Stimulated activated CD4-positive, alpha-beta T cell treated with anti-CD3 and anti-CD28 coated beads, Interleukin-1b, Interleukin-23, amount 100 ng/mL, for 48 hours (primary cell): ENCODE measurements around the gene GOLGA6L2.
"Not testable (repeated sequence)": the region's sequence is repeated elsewhere in the genome, so short reads cannot be mapped to it uniquely, and the experiment has no call there.

Experiments
- DNase-seq: peaks from one replicate; pipeline ENCODE4 v3.0.0-alpha.2; 2020

Gene GOLGA6L2

DNA sequence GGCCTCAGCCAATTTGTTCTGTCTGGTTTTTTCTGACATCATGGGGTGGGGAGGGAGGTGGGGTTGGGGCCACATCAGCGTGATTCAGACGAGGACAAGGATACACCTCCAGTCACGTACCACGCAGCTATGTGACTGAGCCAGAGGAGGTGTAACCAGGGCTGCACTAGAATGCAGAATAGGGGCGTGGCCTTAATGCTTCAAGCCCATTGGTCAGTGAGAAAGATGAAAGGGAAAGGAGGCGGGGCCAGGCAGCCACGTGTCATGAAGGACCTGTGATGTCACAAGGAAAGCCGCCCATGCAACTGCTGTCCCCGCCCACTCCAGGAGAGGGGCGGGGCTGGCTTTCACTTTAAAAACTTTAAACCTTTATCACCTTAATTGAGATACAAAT is at the start of gene GOLGA6L2:
Gene GOLGA6L2 (minus strand): TSS at position 137 of the 394 bp plus-strand sequence. CDS start 62 bp downstream, at position 75.
- DNase-seq: peak; percentile 30

DNA sequence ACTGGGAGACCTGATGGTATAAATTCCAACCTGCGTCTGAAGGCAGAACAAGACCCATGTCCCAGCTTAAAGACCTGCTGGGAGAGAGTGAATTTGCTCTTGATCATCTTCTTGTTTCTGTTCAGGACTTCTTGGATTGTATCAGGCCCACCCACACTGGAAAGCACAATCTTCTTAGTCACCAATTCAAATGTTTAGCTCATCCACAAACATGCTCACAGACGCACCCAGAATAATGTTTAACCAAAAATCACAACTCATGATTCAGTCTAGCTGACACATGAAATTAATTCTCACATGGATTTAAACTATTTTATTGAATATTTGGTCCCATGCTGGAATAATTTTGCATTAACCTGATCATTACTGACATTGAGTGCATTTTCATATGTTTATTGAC is 37.8 kb upstream of the GOLGA6L2 start:
- no peak for DNase-seq

DNA sequence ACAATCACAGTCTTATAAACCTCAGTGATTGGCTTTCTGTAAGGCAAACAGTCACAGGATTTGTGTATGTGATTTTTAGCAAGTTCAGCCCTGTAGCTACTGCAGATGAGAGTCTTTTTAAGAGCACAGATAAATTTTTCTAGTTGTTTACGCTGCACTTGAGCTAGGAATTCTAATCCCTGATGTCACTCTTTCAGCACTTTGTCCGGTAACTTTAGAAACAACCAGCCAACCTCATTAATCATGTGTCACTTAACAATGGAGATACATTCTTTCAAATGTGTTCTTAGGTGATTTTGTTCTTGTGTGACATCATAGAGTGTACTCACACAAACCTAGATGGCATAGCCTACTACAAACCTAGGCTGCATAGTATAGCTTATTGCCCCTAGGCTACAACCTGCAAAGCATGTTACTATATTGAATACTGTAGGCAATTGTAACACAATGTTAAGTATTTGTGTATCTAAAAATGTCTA is 36.8 kb upstream of the GOLGA6L2 start:
- no peak for DNase-seq

GRCh38 chr15:23482764-23483489 is 35.9 kb upstream of the GOLGA6L2 start:
- no peak for DNase-seq

GRCh38 chr15:23482228-23482627 is 35.2 kb upstream of the GOLGA6L2 start:
- DNase-seq: no peak

DNA sequence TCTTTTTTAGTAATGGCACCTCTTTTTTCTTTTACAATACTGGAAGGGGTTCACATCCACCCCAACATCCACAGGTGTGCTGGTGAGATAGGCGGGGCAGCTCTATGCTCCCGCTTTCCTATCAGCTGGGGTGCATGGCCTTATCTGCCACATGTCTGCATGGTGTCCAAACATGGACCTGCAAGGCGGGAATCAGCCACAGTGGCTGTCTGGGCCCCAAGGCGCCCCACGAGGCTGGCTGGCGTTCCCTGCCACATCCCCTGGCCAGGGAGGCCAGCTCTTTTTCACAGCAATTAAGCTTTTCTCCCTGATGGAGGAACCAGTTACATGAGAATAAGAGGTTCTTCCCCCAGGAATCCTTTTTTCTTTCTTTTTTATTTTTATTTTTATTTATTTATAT is 30.9 kb upstream of the GOLGA6L2 start:
- no peak for DNase-seq

DNA sequence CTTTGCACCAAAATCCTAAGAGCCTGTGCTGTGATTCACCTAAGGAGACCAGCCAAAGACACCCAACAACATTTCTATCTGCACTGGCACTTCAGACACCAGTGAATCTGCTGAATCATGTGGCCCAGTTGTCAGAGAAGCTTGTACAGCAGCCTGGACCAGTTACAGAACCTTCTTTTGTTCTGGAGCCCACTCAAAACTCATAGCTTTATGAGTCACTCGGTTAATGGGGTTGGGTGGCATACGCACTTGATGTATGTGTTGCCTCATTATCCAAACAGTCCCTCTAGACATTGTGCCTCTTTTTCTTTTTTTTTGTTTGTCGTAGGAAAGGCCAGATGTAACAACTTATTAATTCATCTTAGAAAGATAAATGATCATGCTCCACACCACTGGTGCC is 25.6 kb upstream of the GOLGA6L2 start:
- no peak for DNase-seq

DNA sequence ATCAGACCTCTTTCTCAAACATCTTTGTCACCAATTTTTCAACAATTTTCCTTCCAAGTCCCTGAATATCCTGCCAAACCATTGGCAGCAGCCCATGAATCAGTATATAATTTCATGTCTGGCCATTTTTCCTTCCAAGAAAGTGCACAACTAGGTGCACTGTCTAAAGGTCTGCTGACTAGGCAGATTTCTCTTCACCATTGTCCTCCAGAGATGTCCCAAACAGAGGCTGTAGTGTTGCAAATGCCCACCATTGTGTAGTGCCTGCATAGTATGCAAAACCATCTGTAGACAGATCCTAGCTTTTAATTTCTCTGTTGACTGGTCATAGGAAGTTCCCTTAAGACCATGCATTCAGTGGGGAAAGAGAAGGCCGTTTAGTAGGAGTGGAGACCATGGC is 25.0 kb upstream of the GOLGA6L2 start:
- DNase-seq: no peak

DNA sequence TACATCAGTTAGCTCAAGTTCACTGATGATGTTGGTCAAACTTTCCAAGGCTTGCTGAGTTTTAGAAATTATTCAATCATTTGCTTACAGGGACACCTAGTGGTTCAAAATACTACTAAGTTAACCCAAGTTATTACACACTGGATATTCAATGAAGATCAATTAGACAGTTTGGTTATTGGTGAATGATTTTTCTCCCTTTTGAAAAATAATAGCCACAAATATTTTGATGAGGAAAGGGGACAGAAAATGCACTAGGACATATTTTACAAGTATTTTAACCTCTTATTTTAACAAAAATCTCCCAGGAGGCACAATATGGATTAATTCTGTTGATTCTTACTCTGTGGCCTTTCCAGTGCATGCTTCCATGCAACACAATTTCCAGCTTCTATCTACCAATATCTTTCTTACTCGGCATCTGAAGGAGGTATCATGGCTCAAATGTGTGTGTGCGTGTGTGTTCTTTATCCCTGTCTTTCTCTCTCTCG is 20.1 kb upstream of the GOLGA6L2 start:
- no peak for DNase-seq

- DNase-seq: no peak
Measured at GRCh38 chr15:23457890-23458289, 10.8 kb upstream of the GOLGA6L2 start.

DNA sequence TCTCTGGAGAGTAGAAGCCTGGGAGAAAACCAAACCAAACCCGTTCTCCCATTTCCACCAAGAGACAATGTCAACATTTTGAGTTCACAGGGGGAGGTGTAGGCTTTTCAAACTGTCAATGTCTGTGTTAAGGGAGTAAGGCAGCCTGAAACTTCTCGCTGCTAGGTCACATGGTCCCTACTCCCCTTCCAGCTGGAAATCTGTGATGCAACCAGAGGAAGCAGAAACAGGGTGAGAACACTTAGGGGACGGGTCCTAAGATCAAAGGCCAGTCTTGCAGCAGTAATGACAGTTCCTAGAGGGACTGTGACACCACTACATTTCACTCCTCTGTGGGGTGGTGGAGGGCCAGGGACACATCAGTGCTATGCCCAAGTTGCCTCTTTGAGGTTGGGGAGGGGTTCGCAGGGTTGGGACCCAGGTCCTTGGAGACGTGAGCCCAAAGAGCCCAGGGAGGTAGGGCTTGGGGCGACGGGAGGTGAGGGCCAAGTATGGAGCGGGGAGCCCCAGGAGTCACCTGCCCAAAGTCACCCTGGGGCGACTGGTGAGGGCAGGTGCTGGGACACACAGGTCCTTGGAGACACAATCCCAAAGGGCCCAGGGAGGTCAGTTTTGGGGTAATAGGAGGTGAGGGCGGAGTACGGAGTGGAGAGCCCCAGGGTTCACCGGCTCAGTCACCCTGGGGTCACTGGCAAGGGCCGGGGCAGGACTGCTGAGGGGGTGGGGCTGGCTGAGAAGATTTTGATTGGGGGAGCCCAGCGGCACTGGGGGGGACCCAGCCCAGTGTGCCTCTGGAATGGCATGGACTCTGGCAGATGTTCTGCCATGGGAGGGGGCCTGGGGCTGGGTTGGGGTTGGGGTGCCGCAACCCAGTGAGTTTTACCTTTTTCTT is 582 bp downstream of the GOLGA6L2 start:
- no peak for DNase-seq

DNA sequence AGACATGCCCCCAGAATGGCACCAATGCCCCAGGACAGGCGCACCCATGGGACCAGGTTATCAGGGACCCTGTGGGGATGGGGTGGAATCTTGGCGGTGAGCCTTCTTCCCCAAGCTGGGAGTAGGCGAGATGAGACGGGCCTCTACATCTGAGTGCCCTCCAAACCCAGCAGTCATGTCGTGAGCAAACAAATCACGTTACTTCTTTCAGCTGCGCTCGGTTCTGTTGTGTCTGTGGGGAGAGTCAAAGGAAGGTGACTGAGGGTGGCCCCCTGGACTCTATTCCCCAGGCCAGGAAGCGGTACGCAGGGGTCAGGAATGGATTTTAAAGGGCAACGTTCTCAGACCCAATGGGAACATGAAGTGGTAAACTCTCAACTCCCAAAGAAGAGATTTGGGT is 2.8 kb downstream of the GOLGA6L2 start:
- DNase-seq: no peak

DNA sequence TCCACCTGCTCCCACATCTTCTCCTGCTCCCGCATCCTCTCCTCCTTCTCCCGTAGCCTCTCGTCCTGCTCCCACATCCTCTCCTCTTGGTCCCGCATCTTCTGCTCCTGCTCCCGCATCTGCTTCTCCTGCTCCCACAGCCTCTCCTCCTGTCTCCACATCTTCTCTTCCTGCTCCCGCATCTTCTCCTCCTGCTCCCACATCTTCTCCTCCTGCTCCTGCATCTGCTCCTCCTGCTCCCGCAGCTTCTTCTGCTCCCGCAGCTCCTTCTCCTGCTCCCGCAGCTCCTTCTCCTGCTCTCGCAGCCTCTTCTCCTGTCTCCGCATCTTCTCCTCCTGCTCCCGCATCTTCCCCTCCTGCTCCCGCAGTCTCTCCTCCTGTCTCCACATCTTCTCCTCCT is 5.8 kb downstream of the GOLGA6L2 start:
- DNase-seq: no peak

GRCh38 chr15:23440596-23440995 is 6.4 kb downstream of the GOLGA6L2 start:
- DNase-seq: no peak

DNA sequence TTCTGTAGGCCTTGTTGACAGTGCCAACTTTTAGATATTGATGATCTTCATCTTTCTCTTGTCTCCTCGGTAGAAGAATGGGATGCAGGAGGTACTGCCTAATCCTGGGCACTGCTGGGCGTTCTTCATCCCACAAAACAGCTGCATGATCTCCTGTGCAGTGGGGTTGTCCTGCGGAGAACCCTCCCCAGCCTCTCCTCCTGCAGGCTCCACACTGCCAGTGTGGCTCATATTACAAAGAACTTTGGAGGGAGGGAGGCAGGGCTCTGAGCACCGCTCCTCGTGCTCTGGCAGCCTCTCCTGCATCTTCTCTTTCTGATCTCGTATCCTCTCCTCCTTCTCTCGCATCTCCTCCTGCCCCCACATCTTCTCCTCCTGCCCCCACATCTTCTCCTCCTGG is 7.5 kb downstream of the GOLGA6L2 start:
- no peak for DNase-seq

DNA sequence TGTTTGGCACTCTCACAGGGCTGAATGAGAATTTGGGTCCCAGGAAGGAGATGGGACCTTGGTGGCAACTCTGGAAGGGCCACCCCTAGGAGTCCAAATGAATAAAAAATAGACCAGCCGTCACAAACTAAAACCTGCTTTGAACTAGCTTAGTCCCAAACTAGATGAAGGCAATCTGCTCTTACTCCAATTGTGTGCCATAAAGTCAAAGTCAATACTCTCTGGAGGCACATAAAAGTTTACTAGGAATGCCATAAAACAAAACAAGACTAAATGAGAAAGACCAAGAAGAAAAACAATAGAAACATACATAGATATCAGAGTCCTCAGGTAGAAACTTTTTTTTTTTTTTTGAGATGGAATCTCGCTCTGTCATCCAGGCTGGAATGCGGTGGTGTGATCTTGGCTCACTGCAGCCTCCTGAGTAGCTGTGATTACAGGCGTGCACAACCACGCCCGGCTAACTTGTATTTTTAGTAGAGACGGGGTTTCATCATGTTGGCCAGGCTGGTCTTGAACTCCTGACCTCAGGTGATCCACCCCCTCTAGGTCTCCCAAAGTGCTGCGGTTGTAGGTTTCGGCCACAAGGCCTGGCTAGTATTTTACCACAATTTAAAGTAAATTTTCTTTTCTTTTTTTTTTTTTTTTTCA is 8.1 kb downstream of the GOLGA6L2 start:
- DNase-seq: no peak

DNA sequence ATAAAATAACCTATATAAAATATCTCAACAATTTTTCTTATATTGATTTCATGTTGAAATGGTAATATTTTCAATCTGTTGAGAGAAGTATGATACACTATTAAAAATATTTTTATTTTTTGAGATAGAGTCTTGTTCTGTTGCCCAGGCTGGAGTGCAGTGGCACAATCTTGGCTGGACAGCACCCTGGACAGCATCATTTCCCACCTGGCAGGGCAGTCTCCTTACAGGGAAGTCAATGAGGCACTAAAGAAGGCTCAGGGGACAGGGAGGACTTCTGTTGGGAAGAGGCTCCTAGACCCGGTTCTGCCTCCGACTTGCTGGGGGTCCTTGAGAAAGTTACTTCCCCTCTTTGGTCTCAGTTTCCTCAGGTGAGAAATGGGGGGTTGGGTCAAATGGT is 9.4 kb downstream of the GOLGA6L2 start:
- no peak for DNase-seq

- DNase-seq: no peak
Measured at GRCh38 chr15:23437146-23437545, 9.9 kb downstream of the GOLGA6L2 start.

DNA sequence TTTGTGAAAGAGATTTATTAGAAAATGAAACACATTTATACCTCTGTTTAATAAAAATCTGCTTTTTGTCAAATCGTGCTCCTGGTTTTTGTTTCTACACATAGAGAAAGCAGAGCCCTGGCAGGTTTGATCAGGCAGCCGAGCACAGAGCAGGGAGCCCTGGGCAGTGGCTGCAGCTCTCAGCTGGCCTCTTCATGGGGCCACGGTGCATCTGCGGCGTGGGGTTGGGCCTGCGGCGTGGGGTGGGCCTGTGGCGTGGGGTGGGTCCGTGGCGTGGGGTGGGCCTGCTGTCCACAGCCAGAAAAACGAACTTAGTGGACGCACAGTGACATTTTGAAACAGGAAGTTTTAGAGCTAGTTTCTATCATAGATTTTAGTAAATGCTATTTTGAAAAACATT is 10.6 kb downstream of the GOLGA6L2 start:
- DNase-seq: no peak

GRCh38 chr15:23434699-23435098 is 12.3 kb downstream of the GOLGA6L2 start:
- DNase-seq: not testable (repeated sequence)

- DNase-seq: not testable (repeated sequence)
Measured at GRCh38 chr15:23425327-23425726, 21.7 kb downstream of the GOLGA6L2 start.

DNA sequence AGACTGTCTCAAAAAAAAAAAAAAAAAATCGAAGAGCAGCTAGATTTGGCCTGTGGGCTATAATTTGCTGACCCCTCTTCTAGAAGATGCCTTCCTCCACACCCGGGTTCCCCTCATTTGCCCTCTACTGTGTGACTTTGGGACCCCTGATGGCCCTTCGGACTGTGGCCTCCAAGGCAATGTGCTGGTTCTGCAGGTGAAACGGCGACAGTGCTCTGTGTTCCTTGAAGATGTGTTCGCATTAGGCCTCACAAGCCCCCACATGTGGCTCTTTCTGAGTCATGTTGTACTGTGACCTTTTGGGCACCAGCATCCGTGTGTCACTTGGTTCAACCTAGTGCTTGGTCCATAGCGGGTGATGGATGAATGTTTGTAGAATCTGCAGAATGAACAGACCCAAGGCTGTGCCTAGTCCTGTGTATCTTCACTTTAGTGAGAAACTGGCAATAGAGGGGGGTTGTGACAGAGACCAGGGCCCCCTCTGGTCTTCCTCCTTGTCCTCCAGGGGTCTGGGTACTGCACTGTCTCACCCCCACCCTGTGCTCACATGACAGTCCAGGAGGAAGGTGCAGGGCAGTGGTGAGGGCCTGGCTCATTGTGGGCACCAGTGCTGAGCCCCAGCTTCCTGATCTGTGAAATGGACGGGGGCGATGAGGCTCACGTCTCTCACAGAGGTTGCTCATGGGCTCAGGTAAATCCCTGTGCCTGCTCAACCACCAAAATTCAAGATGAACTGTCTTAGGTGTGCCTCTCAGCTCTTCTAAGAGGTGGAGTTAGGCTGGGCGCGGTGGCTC is 22.7 kb downstream of the GOLGA6L2 start:
- DNase-seq: no peak
